Glomerular endothelial cell (primary cell): ENCODE measurements around the gene GJA4. TPM values are rescaled to one million over a fixed set of nuclear protein-coding genes. Genes with fewer than 3 reads are reported as not detected.

ENCODE experiments used
- DNase-seq: peaks from one replicate; pipeline ENCODE4 v3.0.0-alpha.2; 2011; ENCODE audit warnings: low read depth, low spot score; ENCODE audit errors: extremely low read depth
- total RNA-seq: library from RNA; depleted of rRNA; stranded (reverse); fragments of >200 nt; gene quantifications from 2 replicates; pipeline ENCODE4 v1.2.3, GENCODE V29; 2015

GJA4 gene
- 3.2 and 62.1 TPM in 2 replicates for total RNA-seq

GRCh38 chr1:34792868-34793727 lies at the start of gene GJA4:
TSS of gene GJA4 (plus strand) at chr1:34792999. CDS start at chr1:34794214, 1,215 bp downstream.
- DNase-seq, result no peak

DNA sequence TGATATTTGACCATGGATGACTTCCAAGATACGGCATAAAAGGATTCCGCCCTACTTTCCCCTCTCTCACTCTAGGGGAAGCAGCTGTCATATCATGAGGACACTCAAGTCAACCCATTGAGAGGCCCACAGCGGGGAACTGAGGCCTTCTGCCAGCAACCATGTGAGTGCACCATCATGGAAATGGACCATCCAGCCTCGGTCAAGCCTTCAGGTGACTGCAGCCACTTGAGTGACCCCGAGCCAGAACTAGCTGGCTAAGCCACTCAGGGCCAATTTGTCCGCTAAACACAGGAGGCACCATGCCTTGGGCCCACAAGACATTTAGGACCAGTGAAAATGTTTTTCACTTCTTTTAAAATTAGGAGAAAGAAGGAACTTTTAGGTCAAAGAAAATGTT lies 49.0 kb upstream of the GJA4 start:
- DNase-seq, result no peak

DNA sequence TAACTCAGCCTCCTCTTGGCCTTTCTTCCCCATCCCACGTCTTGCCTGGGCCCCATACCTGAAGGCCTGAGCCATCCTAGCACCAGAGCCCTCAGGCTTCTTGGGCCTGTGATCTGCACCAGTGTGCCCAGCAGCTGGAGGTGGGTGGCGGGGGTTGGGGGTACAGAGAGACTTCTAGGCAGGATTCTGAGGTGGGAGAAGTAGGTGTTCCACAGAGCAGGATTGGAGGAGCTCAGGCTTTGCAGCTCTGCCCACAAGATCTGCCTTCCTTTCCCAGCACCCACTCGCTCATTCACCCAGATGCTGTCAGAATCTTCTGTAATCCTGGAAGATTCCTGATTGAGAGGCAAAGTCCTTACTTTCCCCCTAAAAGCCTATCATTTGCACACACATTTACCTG lies 47.9 kb upstream of the GJA4 start:
- no peak for DNase-seq

DNA sequence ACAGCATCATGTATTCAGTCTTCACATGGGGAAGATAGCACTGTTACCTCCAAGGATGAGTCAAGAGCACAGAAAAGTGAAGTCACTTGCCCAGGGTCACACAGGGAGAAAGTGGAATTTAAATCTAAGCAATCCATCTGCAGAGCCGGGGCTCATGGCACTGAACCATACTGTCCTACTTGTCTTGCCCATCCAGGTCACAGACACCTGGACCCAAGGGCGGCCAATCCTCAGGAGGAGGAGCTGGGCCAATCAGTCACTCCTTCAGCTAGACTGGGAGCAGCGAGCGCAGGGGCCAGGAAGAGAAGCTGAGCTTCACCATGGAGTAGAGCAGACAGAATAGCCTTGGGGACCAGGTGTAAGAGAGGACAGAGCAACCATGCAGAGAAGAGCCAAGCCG lies 47.1 kb upstream of the GJA4 start:
- DNase-seq, result no peak

DNA sequence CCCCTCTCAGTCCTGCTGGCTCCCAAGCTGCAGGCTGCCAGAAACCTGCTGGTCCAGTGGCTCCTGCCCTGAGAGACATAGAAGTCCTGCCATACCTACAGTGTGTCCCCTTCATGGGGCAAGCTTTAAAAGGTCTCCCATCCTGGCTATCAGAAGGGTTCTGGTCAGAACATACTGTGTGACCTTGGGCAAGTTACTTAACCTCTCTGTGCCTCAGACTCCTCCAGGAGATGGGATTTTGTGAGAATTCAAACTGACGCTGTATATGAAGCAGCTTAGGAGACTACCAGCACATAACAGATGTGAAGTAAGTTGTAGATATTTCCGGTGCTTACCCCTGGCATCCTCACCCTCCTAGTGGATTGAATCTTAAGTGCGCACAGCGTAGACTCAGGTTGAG lies 46.7 kb upstream of the GJA4 start:
- DNase-seq, result no peak

DNA sequence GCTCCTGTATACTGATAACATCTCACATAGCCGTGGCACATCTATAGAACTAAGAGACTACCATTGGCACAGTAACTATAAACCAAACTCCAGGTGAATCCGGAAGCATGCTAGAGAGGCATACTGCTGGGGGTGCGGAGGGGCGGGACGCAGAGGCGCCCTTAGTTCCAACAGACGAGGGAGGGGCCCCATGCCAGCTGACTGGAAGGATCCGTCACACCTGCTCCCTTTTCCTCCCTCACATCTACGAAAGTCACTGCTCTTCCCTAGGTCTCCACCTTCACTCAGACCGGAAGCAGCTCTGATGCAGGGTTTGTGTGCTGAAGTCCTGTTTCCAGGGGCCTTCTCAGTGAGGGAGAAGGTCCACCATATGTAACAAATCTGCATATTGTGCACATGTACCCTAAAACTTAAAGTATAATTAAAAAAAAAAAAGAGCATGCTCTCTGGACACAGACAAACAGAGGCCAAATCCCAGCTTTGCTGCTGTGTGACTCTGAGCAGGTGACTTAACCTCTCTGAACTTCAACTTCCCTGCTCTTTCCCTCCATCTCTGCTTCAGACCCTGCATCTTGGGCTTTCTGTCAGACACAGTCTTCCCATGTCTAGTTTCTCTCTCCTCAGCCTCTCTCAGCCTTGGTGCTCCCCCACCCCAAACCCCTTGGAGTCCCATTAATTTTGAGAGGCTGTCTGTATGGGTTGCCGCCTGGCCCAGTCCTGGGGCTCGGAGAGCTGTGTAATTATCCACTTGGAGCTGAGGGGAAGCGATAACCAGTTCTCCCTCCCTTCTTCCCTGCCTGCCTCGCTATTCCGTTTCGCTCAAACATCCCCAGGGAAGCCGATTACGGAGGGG lies 45.8 kb upstream of the GJA4 start:
- no peak for DNase-seq

- DNase-seq, result no peak
Measured at GRCh38 chr1:34747638-34747941, 45.2 kb upstream of the GJA4 start.

DNA sequence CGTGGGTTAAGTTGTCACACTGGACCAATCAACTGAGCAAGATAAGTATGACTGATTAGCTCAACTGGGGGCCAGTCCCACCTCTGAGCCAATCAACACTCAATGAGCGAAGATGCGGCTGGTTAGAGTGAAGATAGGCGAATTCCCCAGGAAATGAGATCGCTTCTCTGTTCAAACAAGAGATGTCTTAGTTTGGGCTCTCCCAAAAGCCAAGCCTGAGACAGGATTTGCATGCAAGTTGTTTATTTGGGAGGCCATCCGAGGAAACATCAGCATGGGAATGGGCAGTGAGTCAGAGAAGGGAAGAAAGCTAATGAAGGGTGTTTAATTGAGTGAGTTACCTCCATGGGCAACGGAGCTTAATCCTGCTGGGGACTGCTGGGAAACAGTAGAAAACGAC lies 42.8 kb upstream of the GJA4 start:
- DNase-seq, result no peak

DNA sequence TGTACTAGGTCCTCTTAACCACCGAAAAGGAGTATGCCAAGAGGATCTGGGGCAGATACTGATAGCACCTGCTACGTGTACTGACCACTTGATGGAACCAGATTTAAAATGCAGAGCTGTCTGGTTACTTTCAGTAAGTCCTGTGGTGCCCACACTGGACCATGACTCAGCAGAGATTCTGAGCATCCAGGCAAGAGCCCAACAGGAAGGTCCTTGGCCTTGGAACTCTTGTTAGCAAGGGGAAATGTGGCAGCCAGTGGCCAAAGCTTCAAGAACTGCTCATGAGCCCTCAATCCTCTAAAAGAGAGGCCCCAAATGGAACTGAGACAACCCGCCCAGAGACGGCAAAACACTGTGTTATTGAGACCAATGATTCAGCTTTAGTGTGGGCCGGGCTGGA lies 42.2 kb upstream of the GJA4 start:
- DNase-seq, result no peak

DNA sequence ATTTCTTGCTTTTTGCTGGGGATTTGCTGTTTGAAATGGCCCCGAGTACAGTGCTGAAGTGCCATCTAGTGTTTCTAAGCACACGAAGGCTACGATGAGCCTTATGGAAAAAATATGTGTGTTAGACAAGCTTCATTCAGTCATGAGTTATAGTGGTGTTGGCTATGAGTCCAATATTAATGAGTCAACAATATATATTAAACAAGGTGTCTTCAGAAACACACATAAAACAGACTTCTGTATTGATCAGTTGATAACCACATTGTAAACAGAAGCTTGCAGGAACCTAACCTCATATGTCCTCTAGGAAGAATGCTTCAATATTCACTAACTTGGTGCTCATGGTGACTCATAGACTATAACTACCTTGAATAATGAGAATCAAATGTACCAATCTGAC lies 39.6 kb upstream of the GJA4 start:
- DNase-seq, result no peak

- DNase-seq, result no peak
Measured at GRCh38 chr1:34754964-34755637, 37.7 kb upstream of the GJA4 start, which contains the start of gene GJB5. TSS of gene GJB5 (plus strand) at chr1:34755047. CDS start at chr1:34757331, 2,284 bp downstream.

DNA sequence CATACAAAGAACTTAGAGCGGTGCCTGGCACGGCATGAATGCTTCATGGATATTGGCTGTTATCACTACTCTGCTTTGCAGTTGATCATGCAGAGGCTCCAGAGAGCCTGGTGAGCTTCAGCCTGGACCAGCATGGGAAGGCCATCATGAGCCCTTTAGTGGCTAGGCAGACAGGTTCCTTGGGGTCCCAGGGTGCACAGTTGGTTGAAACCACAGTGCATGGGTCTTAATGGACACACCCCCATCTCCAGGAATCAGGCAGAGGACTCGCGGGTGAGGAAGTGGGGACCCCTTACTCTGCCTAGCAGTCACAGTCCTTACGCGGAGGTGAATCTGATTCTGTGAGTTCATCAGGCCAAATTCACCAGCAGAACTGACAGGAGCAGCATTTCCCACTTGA lies 36.8 kb upstream of the GJA4 start:
- no peak for DNase-seq

- DNase-seq, result no peak
Measured at GRCh38 chr1:34757386-34757785, 35.4 kb upstream of the GJA4 start.

- no peak for DNase-seq
Measured at GRCh38 chr1:34758751-34759150, 34.0 kb upstream of the GJA4 start.

DNA sequence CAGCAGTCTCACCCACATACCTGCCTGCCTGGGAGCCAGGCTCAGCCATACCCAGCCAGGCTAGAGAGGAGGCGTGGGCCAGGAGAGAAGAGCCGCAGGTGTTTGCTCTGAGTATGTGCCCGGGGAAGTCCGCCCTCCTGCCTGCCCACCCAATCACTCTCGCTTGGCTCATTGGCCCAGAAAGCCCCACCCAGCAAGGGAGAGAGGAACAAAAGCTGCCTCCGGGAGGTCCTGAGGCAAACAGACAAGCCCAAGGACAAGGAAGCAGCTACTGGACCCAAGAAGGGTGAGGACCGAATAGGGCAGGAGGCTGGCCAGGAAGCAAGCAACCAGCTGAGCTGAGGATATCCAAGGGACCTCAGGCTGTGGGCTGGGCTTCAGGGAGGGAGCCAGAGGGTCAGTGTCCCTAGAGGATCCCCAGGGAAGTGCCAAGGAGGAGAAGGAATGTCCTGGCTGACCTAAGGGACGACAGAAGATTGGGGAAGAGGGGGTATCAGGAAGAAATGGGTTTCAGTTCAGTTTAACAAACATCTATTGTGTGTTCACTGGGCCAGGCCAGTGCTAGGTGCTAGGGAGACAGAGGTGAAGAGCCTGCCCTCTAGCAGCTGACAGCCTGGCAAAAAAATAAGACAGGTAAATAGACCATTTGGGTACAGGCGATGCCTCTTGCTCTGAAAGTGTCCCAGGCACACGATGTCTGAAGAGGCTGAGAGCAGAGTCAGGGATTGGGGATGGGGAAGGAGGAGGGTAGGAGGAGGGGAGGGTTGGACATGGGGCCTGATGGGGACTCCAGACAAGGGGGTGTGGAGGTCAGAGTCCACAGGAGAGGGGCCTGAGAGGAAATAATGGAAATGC lies 33.1 kb upstream of the GJA4 start, which contains the start of gene GJB4:
Gene GJB4 (plus strand): TSS at position 238 of the 855 bp plus-strand sequence. CDS start 1,515 bp downstream, outside the sequence.
- no peak for DNase-seq

DNA sequence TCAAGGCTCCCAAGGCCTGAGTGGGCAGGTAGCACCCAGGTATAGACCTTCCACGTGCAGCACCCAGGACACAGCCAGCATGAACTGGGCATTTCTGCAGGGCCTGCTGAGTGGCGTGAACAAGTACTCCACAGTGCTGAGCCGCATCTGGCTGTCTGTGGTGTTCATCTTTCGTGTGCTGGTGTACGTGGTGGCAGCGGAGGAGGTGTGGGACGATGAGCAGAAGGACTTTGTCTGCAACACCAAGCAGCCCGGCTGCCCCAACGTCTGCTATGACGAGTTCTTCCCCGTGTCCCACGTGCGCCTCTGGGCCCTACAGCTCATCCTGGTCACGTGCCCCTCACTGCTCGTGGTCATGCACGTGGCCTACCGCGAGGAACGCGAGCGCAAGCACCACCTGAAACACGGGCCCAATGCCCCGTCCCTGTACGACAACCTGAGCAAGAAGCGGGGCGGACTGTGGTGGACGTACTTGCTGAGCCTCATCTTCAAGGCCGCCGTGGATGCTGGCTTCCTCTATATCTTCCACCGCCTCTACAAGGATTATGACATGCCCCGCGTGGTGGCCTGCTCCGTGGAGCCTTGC lies 31.5 kb upstream of the GJA4 start:
- no peak for DNase-seq

- no peak for DNase-seq
Measured at GRCh38 chr1:34761776-34762307, 31.0 kb upstream of the GJA4 start.

GRCh38 chr1:34762474-34763141 lies 30.2 kb upstream of the GJA4 start:
- DNase-seq, result no peak

DNA sequence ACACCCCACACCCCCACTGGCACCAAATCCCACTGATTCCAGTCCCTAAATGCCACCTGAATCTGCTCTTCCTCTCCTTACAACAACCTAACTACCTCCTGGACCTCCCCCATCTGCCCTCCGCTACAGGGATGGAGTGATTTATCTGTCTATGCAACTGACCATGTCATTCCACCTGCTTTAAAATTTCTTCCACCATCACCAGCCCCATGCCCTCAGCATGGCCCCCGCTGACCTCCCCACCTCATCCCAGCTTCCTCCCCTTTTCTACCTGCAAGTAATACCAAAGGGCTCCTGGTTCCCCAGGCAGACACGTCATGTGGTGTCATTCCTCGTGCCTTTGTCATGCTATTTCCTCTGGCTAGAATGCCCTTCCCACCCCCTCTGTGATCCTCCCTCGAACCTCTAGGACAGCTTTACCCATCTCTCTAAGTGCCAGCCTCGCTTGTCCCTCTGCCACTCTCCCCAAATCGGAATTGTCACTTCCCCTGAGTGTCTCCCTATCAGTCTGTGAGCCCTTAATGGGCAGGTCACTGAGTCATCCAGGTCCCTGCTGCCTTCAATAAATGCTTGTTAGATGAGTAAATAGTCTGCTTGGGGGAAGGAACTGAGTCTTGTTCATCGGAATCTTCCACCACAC lies 29.5 kb upstream of the GJA4 start:
- no peak for DNase-seq
